Measurements from ENCODE around the gene CRABP1.

Gene CRABP1

DNA sequence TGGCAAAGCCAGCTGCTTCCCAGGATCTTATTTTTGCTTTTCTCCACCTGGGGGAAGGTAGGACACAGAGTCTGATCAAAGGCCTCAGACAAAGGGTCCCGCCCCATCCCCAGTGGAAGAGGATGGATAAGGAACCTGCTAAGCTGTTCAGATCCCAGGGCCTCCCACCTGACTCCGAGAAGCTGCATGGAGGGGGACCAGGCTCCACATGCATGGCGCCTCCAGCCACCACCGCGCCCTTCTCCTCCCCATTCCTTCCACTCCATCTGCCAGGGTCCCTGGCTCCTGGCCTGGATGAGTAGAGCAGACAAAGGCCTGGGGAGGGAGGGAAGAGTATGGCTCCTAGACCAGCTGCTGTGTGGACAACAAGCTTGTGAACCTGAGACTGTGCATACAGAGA, 20.0 kb upstream of the CRABP1 start:
- Histone ChIP-seq H3K9ac (ENCODE audit: low read length) (no peak overlapping the region), H3K4me3 (ENCODE audit: low read length) (no peak overlapping the region), H3K4me1 (ENCODE audit: control insufficient read depth, insufficient read depth, low read length) (peaks cover 7% of the 10 kb centered on the region), H3K27me3 (replicated peaks; ENCODE audit: control insufficient read depth, insufficient read depth, low read length) (peaks cover under 1% of the 10 kb centered on the region), H3K36me3 (ENCODE audit: control insufficient read depth, insufficient read depth, low read length, severe bottlenecking) (no peaks in the 10 kb centered on the region), H3K9me3 (ENCODE audit: control insufficient read depth, low read length) (no peaks in the 10 kb centered on the region)
- DNase-seq (ENCODE audit: low read depth) = no peak

DNA sequence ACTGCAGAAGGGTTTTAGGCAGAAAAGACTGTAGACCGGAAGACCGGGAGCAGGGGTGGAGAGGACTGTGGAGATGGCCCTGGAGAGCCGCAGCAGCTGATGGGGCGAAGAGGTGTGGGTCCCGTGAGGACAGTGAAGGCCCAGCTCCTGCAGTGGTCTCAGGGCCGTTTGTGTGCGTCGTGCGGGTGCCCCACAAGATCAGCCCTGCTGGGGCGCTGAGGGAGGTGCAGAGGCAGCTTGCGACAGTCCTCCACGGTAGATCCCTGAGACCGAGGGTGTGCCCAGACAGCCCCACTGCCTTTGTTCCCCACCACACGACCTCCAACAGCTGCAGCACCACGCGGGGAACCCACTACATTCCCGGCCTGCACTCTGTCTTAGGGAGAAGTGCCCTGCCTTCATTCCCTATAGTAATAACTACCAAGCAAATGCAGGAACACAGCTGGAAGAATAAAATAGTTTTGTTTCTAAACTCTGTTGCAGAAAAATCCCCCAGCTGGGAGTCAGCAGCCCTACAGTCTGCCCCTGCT, 19.0 kb upstream of the CRABP1 start:
- no peak overlapping the region for H3K9ac ChIP-seq (ENCODE audit: low read length)
- H3K27me3 ChIP-seq (replicated peaks; ENCODE audit: control insufficient read depth, insufficient read depth, low read length) = no peaks in the 10 kb centered on the region
- H3K9me3 ChIP-seq (ENCODE audit: control insufficient read depth, low read length) = no peaks in the 10 kb centered on the region
- DNase-seq (ENCODE audit: low read depth) = no peak
- H3K36me3 ChIP-seq (ENCODE audit: control insufficient read depth, insufficient read depth, low read length, severe bottlenecking) = no peaks in the 10 kb centered on the region
- H3K4me1 ChIP-seq (ENCODE audit: control insufficient read depth, insufficient read depth, low read length) = peaks cover 13% of the 10 kb centered on the region
- no peak overlapping the region for H3K4me3 ChIP-seq (ENCODE audit: low read length)

DNA sequence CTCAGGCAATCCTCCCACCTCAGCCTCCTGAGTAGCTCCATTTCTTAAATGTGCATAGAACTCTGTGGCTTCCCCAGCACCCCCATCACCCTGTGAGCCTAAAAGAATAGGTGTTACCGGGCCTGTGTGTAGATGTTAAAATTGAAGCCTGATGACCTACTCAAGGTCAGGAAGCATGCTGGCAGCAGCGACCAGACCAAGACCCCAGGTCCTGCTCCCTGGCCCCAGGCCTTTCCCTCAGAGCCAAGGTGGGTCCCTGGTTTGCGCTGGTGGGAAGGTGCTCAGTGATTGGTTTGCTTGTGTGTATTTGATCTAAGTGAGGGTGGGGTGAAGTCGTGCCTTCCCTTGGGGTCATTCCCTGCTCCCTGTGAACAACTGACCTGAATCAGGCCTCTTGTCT, 18.4 kb upstream of the CRABP1 start:
- DNase-seq (ENCODE audit: low read depth) = no peak

DNA sequence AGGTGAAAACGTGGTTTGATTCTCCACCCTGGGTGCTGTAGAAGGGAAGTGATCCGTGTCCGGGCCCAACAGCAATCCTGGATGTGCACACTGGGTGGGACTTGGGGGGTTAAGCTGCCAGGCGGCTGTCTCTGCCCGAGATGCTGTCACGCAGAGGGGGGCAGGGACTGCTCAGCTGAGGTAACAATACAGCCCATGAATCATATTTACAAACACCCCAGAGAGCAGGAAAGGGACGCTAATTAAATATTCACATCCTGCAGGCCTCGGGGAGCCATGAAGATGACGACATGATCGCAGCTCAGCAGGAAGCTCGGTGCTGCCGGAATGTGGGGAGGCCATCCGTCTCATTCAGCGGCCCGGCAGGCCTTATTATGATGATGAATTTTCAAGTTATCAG, 17.9 kb upstream of the CRABP1 start:
- Histone ChIP-seq H3K4me1 (ENCODE audit: control insufficient read depth, insufficient read depth, low read length) (peaks cover 15% of the 10 kb centered on the region), H3K4me3 (ENCODE audit: low read length) (no peak overlapping the region), H3K9me3 (ENCODE audit: control insufficient read depth, low read length) (no peaks in the 10 kb centered on the region), H3K36me3 (ENCODE audit: control insufficient read depth, insufficient read depth, low read length, severe bottlenecking) (no peaks in the 10 kb centered on the region), H3K9ac (ENCODE audit: low read length) (peak overlapping the region; percentile 17), H3K27me3 (replicated peaks; ENCODE audit: control insufficient read depth, insufficient read depth, low read length) (no peaks in the 10 kb centered on the region)
- DNase-seq (ENCODE audit: low read depth) = peak; percentile 48

More for the DNA sequence above, 18.4 kb upstream of the CRABP1 start:
- no peaks in the 10 kb centered on the region for H3K27me3 ChIP-seq (replicated peaks; ENCODE audit: control insufficient read depth, insufficient read depth, low read length)
- H3K4me1 ChIP-seq (ENCODE audit: control insufficient read depth, insufficient read depth, low read length) = peaks cover 13% of the 10 kb centered on the region
- peak overlapping the region; percentile 17 for H3K9ac ChIP-seq (ENCODE audit: low read length)
- no peaks in the 10 kb centered on the region for H3K36me3 ChIP-seq (ENCODE audit: control insufficient read depth, insufficient read depth, low read length, severe bottlenecking)
- no peak overlapping the region for H3K4me3 ChIP-seq (ENCODE audit: low read length)
- H3K9me3 ChIP-seq (ENCODE audit: control insufficient read depth, low read length) = no peaks in the 10 kb centered on the region

DNA sequence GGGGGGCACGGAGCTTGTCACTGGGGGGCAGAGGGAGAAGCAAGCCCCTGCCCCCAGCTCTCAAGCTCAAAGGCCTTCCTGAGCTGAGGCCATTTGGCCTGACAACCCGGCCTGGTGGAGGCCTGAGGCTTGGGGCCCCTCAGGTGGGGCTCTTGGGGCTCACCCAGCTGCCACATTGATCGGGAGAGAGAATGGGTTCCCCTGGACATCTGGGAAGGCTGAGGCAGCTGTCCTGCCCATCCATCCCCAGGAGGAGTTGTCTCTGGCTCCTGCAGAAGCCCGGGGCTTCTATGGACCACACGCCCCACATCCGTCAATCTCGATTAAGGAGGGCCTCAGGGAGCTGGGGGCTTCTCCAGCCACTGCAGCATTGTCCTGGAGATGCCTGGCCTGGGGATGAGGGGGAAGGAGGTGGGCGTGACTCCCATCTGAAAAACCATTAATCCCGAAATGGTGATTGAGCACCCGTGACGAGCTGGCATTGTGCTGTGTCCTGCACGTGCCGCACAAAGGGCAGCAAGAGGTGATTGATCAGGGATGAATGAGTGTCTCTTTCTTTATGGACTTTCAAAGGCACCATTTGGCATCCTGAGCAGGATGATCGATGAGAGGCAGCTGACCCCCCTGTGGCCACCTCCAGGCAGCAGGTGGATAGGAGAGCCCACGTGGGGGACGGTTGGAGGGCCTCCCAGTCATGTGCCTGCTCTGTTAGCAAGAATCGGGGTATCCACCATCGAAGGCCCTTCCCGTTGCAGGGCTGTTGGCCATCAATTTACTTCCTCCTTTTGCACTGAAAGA, 17.2 kb upstream of the CRABP1 start:
- H3K27me3 ChIP-seq (replicated peaks; ENCODE audit: control insufficient read depth, insufficient read depth, low read length) = no peaks in the 10 kb centered on the region
- H3K9ac ChIP-seq (ENCODE audit: low read length) = no peak overlapping the region
- H3K9me3 ChIP-seq (ENCODE audit: control insufficient read depth, low read length) = no peaks in the 10 kb centered on the region
- H3K4me1 ChIP-seq (ENCODE audit: control insufficient read depth, insufficient read depth, low read length) = peaks cover 22% of the 10 kb centered on the region
- no peak overlapping the region for H3K4me3 ChIP-seq (ENCODE audit: low read length)
- H3K36me3 ChIP-seq (ENCODE audit: control insufficient read depth, insufficient read depth, low read length, severe bottlenecking) = no peaks in the 10 kb centered on the region
- no peak for DNase-seq (ENCODE audit: low read depth)

DNA sequence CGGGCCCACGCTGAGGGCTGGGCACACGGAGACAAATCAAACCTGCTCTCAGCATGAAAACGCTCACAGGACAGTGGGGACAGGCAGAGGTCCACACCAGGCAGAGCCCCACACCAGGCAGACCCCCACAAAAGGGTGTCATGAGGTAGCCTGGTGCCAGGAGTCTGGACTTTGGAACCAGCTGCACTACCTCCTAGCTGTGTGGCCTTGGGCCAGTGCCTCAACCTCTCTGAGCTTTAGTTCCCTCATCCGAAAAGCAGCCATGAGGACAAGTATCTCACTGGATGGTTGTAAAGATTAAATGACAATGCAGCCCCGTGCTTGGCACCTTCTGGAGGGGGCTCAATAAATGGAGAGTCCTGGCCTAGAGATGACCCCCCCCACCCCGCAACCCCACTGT, 16.5 kb upstream of the CRABP1 start:
- Histone ChIP-seq H3K9ac (ENCODE audit: low read length) (no peak overlapping the region), H3K4me3 (ENCODE audit: low read length) (no peak overlapping the region), H3K36me3 (ENCODE audit: control insufficient read depth, insufficient read depth, low read length, severe bottlenecking) (no peaks in the 10 kb centered on the region), H3K27me3 (replicated peaks; ENCODE audit: control insufficient read depth, insufficient read depth, low read length) (no peaks in the 10 kb centered on the region), H3K4me1 (ENCODE audit: control insufficient read depth, insufficient read depth, low read length) (peaks cover 22% of the 10 kb centered on the region), H3K9me3 (ENCODE audit: control insufficient read depth, low read length) (no peaks in the 10 kb centered on the region)
- no peak for DNase-seq (ENCODE audit: low read depth)

DNA sequence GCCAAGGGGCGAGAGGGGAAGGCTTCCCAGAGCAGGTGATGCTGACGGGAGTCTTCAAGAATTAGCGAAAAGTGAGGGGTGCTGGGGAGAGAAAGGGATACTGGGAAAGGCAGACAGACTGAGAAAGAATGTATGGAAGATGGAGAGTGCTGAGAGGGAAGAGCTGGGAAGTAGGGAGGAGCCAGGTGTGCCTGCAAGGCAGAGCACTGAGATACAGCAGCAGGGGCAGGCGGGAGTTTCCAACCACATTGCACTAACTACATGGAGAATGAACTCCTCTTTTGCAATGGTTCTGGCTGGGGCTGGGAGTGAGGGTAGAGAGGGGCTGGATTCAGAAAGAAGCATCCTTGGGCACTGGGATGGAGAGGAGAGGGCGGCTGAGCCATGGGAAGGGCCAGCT, 16.0 kb upstream of the CRABP1 start:
- Histone ChIP-seq H3K4me1 (ENCODE audit: control insufficient read depth, insufficient read depth, low read length) (peaks cover 22% of the 10 kb centered on the region), H3K4me3 (ENCODE audit: low read length) (no peak overlapping the region), H3K9me3 (ENCODE audit: control insufficient read depth, low read length) (no peaks in the 10 kb centered on the region), H3K27me3 (replicated peaks; ENCODE audit: control insufficient read depth, insufficient read depth, low read length) (no peaks in the 10 kb centered on the region), H3K36me3 (ENCODE audit: control insufficient read depth, insufficient read depth, low read length, severe bottlenecking) (no peaks in the 10 kb centered on the region), H3K9ac (ENCODE audit: low read length) (no peak overlapping the region)
- DNase-seq (ENCODE audit: low read depth) = no peak

DNA sequence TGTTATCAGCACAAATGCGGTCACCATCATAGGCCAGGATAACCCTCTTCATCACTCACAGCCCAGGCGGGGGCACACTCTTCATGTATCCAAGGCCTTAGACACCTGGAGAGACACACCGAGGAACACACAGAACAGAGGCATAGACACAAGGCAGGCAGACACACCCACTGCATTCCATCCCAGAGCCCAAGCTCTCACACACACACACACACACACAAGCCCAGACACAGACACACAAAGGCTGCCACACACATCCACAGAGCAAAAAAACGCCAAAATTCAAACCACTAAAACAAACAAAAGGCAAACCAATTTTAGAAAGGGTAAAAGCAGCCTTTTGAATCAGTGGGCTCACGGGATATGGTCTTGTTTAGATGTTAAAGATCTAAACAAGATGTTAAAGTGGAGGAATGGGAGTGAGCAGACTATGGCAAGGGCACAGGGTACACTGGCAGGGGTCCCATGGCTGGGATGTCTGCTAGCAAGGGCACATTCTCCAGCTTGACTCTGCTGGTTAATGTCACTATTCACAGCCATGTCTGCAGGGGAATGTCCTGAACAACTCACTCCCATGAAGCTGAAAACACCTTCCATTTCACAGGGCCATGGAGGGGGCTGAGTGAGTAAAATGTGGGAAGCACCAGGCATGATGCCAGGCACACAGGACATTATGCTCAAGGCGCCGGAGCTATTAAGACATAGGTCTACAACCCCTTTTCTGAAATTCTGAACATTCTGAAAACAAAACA, 14.9 kb upstream of the CRABP1 start:
- peaks cover 22% of the 10 kb centered on the region for H3K4me1 ChIP-seq (ENCODE audit: control insufficient read depth, insufficient read depth, low read length)
- H3K27me3 ChIP-seq (replicated peaks; ENCODE audit: control insufficient read depth, insufficient read depth, low read length) = no peaks in the 10 kb centered on the region
- no peak overlapping the region for H3K4me3 ChIP-seq (ENCODE audit: low read length)
- no peaks in the 10 kb centered on the region for H3K36me3 ChIP-seq (ENCODE audit: control insufficient read depth, insufficient read depth, low read length, severe bottlenecking)
- no peaks in the 10 kb centered on the region for H3K9me3 ChIP-seq (ENCODE audit: control insufficient read depth, low read length)
- H3K9ac ChIP-seq (ENCODE audit: low read length) = peak overlapping the region; percentile 3
- DNase-seq (ENCODE audit: low read depth) = peak; percentile 74

DNA sequence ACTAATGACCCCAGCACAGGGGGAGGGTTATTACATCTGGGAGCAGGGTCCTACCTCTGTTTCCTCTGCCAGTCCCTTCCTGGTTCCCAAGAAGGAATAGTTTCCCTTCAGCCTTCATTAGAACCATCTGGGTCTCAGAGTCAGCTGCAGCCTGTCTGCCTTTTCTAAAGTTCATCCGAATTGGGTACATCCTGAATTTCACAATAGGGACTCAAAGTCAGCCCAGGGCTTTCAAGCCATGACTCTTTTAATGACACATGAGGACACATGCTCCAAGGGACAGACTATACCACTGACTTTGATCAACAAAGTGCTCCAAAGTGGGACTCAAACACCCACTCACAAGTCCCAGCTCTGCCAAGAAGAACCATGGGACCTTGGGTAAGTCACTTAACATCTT, 12.7 kb upstream of the CRABP1 start:
- Histone ChIP-seq H3K9me3 (ENCODE audit: control insufficient read depth, low read length) (no peaks in the 10 kb centered on the region), H3K27me3 (replicated peaks; ENCODE audit: control insufficient read depth, insufficient read depth, low read length) (no peaks in the 10 kb centered on the region), H3K4me3 (ENCODE audit: low read length) (peak overlapping the region; percentile 39), H3K9ac (ENCODE audit: low read length) (peak overlapping the region; percentile 47), H3K36me3 (ENCODE audit: control insufficient read depth, insufficient read depth, low read length, severe bottlenecking) (no peaks in the 10 kb centered on the region), H3K4me1 (ENCODE audit: control insufficient read depth, insufficient read depth, low read length) (peaks cover 24% of the 10 kb centered on the region)
- peak; percentile 89 for DNase-seq (ENCODE audit: low read depth)

DNA sequence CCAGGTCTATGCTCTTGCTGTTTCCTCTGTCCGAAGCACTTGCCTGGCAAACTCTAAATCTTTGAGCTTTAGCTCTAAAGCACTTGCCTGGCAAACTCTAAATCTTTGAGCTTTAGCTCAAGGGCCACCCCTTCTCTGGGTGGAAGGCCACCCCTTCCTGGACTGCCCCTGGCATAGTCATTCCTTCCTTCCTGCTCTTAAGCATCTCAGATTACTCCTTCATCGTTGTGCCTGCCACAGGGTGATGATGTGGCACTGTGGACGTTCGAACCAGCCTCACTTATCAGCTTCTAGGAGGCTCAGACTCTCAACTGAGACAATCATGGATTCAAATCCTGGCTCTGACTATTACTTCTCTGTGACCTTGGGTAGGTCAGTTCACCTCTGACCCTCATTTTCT, 10.5 kb upstream of the CRABP1 start:
- no peaks in the 10 kb centered on the region for H3K27me3 ChIP-seq (replicated peaks; ENCODE audit: control insufficient read depth, insufficient read depth, low read length)
- no peak overlapping the region for H3K9ac ChIP-seq (ENCODE audit: low read length)
- no peak overlapping the region for H3K4me3 ChIP-seq (ENCODE audit: low read length)
- no peak for DNase-seq (ENCODE audit: low read depth)
- no peaks in the 10 kb centered on the region for H3K36me3 ChIP-seq (ENCODE audit: control insufficient read depth, insufficient read depth, low read length, severe bottlenecking)
- no peaks in the 10 kb centered on the region for H3K9me3 ChIP-seq (ENCODE audit: control insufficient read depth, low read length)
- H3K4me1 ChIP-seq (ENCODE audit: control insufficient read depth, insufficient read depth, low read length) = peaks cover 22% of the 10 kb centered on the region

DNA sequence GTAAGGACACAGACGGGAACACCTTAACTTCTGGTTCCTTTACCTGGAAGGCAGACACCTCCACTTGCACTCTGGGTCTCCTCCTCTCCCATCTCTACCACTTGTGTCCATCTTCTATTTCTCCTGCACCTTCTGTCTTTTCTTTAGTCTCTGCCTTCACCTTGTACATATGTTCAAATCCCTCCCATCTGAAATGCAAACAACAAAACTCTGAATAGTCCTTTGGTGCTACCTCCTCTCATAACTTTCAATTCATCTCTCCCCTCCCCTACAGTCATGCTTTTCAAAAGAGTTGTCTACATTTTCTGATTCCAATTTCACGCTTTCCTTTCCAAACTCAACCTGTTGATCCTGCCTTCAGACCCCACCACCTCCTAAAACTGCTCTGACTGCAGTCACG, 5.3 kb upstream of the CRABP1 start:
- Histone ChIP-seq H3K4me1 (ENCODE audit: control insufficient read depth, insufficient read depth, low read length) (peaks cover 4% of the 10 kb centered on the region), H3K9ac (ENCODE audit: low read length) (no peak overlapping the region), H3K36me3 (ENCODE audit: control insufficient read depth, insufficient read depth, low read length, severe bottlenecking) (no peaks in the 10 kb centered on the region), H3K9me3 (ENCODE audit: control insufficient read depth, low read length) (peaks cover 8% of the 10 kb centered on the region), H3K27me3 (replicated peaks; ENCODE audit: control insufficient read depth, insufficient read depth, low read length) (peaks cover 35% of the 10 kb centered on the region), H3K4me3 (ENCODE audit: low read length) (no peak overlapping the region)
- DNase-seq (ENCODE audit: low read depth) = no peak
